Thymus (tissue), 14 donors: ENCODE results near the gene ARFGAP3. TPM values are rescaled to one million over a fixed set of nuclear protein-coding genes. Genes with fewer than 3 reads are reported as not detected.

Experiments used
- DNase-seq, 9 donors: peaks; one replicate each; pipeline ENCODE4 v3.0.0-alpha.2; 2013; ENCODE audit warnings: low spot score in 9 of 9, low read depth in 6 of 9, missing footprints in 1 of 9
- H3K27ac ChIP-seq, 2 donors: one replicate each; pipeline ENCODE4 v1.5.1; 2013; ENCODE audit warnings: control low read depth in 1 of 2, low read depth in 1 of 2, low read length in 1 of 2, mild to moderate bottlenecking in 1 of 2, moderate library complexity in 1 of 2
- H3K27me3 ChIP-seq, 2 donors: one replicate each; pipeline ENCODE4 v1.5.1; 2013; ENCODE audit warnings: low read length in 1 of 2; ENCODE audit not compliant: control insufficient read depth in 2 of 2, insufficient read depth in 1 of 2
- H3K36me3 ChIP-seq, 2 donors: one replicate each; pipeline ENCODE4 v1.5.1; 2013; ENCODE audit warnings: low read length in 1 of 2, mild to moderate bottlenecking in 1 of 2, moderate library complexity in 1 of 2; ENCODE audit not compliant: control insufficient read depth in 2 of 2, insufficient read depth in 2 of 2
- H3K4me1 ChIP-seq, 2 donors: one replicate each; pipeline ENCODE4 v1.5.1; 2013; ENCODE audit warnings: low read length in 2 of 2; ENCODE audit not compliant: control insufficient read depth in 2 of 2, insufficient read depth in 2 of 2
- H3K4me3 ChIP-seq, 2 donors: one replicate each; pipeline ENCODE4 v1.5.1; 2013; ENCODE audit warnings: low read length in 2 of 2, control low read depth in 1 of 2, mild to moderate bottlenecking in 1 of 2
- H3K9me3 ChIP-seq, 2 donors: one replicate each; pipeline ENCODE4 v1.5.1; 2013; ENCODE audit warnings: low read length in 1 of 2, mild to moderate bottlenecking in 1 of 2; ENCODE audit not compliant: control insufficient read depth in 2 of 2, insufficient read depth in 1 of 2
- WGBS: extraction: QIAGEN DNeasy Blood & Tissue Kit; methylation state at CpG from one replicate; pipeline ENCODE4 v1.1.7; 2013; 5-methylcytosine and 5-hydroxymethylcytosine counted together
- long read RNA-seq, 10 donors: transcript quantifications; one replicate each; lab custom pipeline, GENCODE V29; 2026
- polyA plus RNA-seq: library from polyadenylated mRNA; stranded (reverse); fragments of 200-250 nt; gene quantifications from one replicate; pipeline ENCODE4 v1.2.3, GENCODE V29; 2013
- total RNA-seq: library from RNA; stranded (reverse); fragments of 120-200 nt; gene quantifications from one replicate; pipeline ENCODE4 v1.2.4, GENCODE V29; 2013
- donor health status: healthy.

Gene ARFGAP3
- total RNA-seq = 29.9 TPM
- 40.0 TPM for polyA plus RNA-seq
- long read RNA-seq, donor 1, partial matches to known transcripts = 0 of 1 reads
- long read RNA-seq, donor 1, other reads (novel, unspliced or antisense) = 0 of 1 reads
- long read RNA-seq, donor 2, transcript ARFGAP3-201 (16 exons, 2,857 nt) = major isoform, 18 of 42 reads
- long read RNA-seq, donor 2, partial matches to known transcripts = 24 of 42 reads
- long read RNA-seq, donor 2, other reads (novel, unspliced or antisense) = 0 of 42 reads
- long read RNA-seq, donor 3, transcript ARFGAP3-201 (16 exons, 2,857 nt) = major isoform, 8 of 22 reads
- long read RNA-seq, donor 3, partial matches to known transcripts = 14 of 22 reads
- long read RNA-seq, donor 3, other reads (novel, unspliced or antisense) = 0 of 22 reads
- long read RNA-seq, donor 4, transcript ARFGAP3-201 (16 exons, 2,857 nt) = major isoform, 6 of 7 reads
- long read RNA-seq, donor 4, partial matches to known transcripts = 0 of 7 reads
- long read RNA-seq, donor 4, other reads (novel, unspliced or antisense) = 0 of 7 reads
- long read RNA-seq, donor 5, transcript ARFGAP3-201 (16 exons, 2,857 nt) = major isoform, 13 of 33 reads
- long read RNA-seq, donor 5, partial matches to known transcripts = 19 of 33 reads
- long read RNA-seq, donor 5, other reads (novel, unspliced or antisense) = 0 of 33 reads
- long read RNA-seq, donor 6, transcript ARFGAP3-201 (16 exons, 2,857 nt) = major isoform, 10 of 18 reads
- long read RNA-seq, donor 6, partial matches to known transcripts = 8 of 18 reads
- long read RNA-seq, donor 6, other reads (novel, unspliced or antisense) = 0 of 18 reads
- long read RNA-seq, donor 7, transcript ARFGAP3-201 (16 exons, 2,857 nt) = major isoform, 11 of 11 reads
- long read RNA-seq, donor 7, partial matches to known transcripts = 0 of 11 reads
- long read RNA-seq, donor 7, other reads (novel, unspliced or antisense) = 0 of 11 reads
- long read RNA-seq, donor 8, partial matches to known transcripts = 0 of 4 reads
- long read RNA-seq, donor 8, other reads (novel, unspliced or antisense) = 0 of 4 reads
- long read RNA-seq, donor 9, transcript ARFGAP3-201 (16 exons, 2,857 nt) = major isoform, 10 of 15 reads
- long read RNA-seq, donor 9, partial matches to known transcripts = 5 of 15 reads
- long read RNA-seq, donor 9, other reads (novel, unspliced or antisense) = 0 of 15 reads
- long read RNA-seq, donor 10, transcript ARFGAP3-201 (16 exons, 2,857 nt) = major isoform, 7 of 8 reads
- long read RNA-seq, donor 10, partial matches to known transcripts = 0 of 8 reads
- long read RNA-seq, donor 10, other reads (novel, unspliced or antisense) = 0 of 8 reads

GRCh38 chr22:42856865-42857704 lies at the start of gene ARFGAP3:
TSS of gene ARFGAP3 (minus strand) at chr22:42857273. CDS start at chr22:42857182, 91 bp downstream.
- Histone ChIP-seq H3K4me3 (peak within 1 kb of the TSS; percentile 73 to 92), H3K36me3 (no peaks in the 10 kb centered on the region), H3K4me1 (peaks cover 9 to 15% of the 10 kb centered on the region in 2 donors), H3K9me3 (peaks cover 0 to 4% of the 10 kb centered on the region in 2 donors), H3K27ac (peak within 1 kb of the TSS; percentile 89 to 95), H3K27me3 (no peaks in the 10 kb centered on the region)
- WGBS = 8% methylated on average over 111 of the region's 111 CpGs
- DNase-seq = peak; percentile 66 to 95 (median 88)

GRCh38 chr22:42905702-42906183 lies 48.7 kb upstream of the ARFGAP3 start:
- no peaks in the 10 kb centered on the region for H3K9me3 ChIP-seq
- peaks cover 0 to 28% of the 10 kb centered on the region in 2 donors for H3K4me1 ChIP-seq
- DNase-seq = no peak
- H3K4me3 ChIP-seq = no peak overlapping the region
- peaks cover 11% of the 10 kb centered on the region in 2 donors for H3K36me3 ChIP-seq
- WGBS = 86% methylated on average over 5 of the region's 5 CpGs
- no peak overlapping the region for H3K27ac ChIP-seq
- no peaks in the 10 kb centered on the region for H3K27me3 ChIP-seq

GRCh38 chr22:42905217-42905616 lies 48.1 kb upstream of the ARFGAP3 start:
- no peak overlapping the region for H3K4me3 ChIP-seq
- no peak overlapping the region for H3K27ac ChIP-seq
- peaks cover 0 to 26% of the 10 kb centered on the region in 2 donors for H3K4me1 ChIP-seq
- H3K9me3 ChIP-seq = no peaks in the 10 kb centered on the region
- 91% methylated on average over 13 of the region's 13 CpGs for WGBS
- no peaks in the 10 kb centered on the region for H3K27me3 ChIP-seq
- DNase-seq = no peak
- peaks cover 7 to 8% of the 10 kb centered on the region in 2 donors for H3K36me3 ChIP-seq

- H3K4me1 ChIP-seq = peaks cover 0 to 26% of the 10 kb centered on the region in 2 donors
- no peaks in the 10 kb centered on the region for H3K9me3 ChIP-seq
- H3K4me3 ChIP-seq = no peak overlapping the region
- no peaks in the 10 kb centered on the region for H3K27me3 ChIP-seq
- no peak for DNase-seq
- peaks cover 3 to 6% of the 10 kb centered on the region in 2 donors for H3K36me3 ChIP-seq
- WGBS = 95% methylated on average over 12 of the region's 12 CpGs
- H3K27ac ChIP-seq = no peak overlapping the region
Measured at GRCh38 chr22:42904050-42904449, 47.0 kb upstream of the ARFGAP3 start.

GRCh38 chr22:42902875-42903510 lies 45.9 kb upstream of the ARFGAP3 start:
- H3K27ac ChIP-seq = no peak overlapping the region
- DNase-seq = no peak

GRCh38 chr22:42901790-42902508 lies 44.9 kb upstream of the ARFGAP3 start:
- Histone ChIP-seq H3K36me3 (peaks cover 3% of the 10 kb centered on the region in 2 donors), H3K27ac (no peak overlapping the region), H3K4me3 (no peak overlapping the region), H3K9me3 (no peaks in the 10 kb centered on the region), H3K4me1 (peaks cover 0 to 11% of the 10 kb centered on the region in 2 donors), H3K27me3 (no peaks in the 10 kb centered on the region)
- WGBS = 82% methylated on average over 14 of the region's 14 CpGs
- no peak for DNase-seq

More at GRCh38 chr22:42902875-42903510, 45.9 kb upstream of the ARFGAP3 start:
- H3K9me3 ChIP-seq = no peaks in the 10 kb centered on the region
- H3K27me3 ChIP-seq = no peaks in the 10 kb centered on the region
- no peak overlapping the region for H3K4me3 ChIP-seq
- H3K36me3 ChIP-seq = peaks cover 3 to 6% of the 10 kb centered on the region in 2 donors
- peaks cover 0 to 19% of the 10 kb centered on the region in 2 donors for H3K4me1 ChIP-seq
- WGBS = 94% methylated on average over 15 of the region's 15 CpGs

GRCh38 chr22:42897960-42898359 lies 40.9 kb upstream of the ARFGAP3 start:
- 98% methylated on average over 7 of the region's 7 CpGs for WGBS
- peaks cover 5 to 7% of the 10 kb centered on the region in 2 donors for H3K36me3 ChIP-seq

More at GRCh38 chr22:42897960-42898359, 40.9 kb upstream of the ARFGAP3 start:
- Histone ChIP-seq H3K4me1 (peaks cover 6 to 23% of the 10 kb centered on the region in 2 donors), H3K27ac (no peak overlapping the region), H3K9me3 (no peaks in the 10 kb centered on the region), H3K27me3 (no peaks in the 10 kb centered on the region), H3K4me3 (no peak overlapping the region)
- DNase-seq = no peak
